Keratinocyte (primary cell): ENCODE results near the gene SLC27A1. TPM values are rescaled to one million over a fixed set of nuclear protein-coding genes. Genes with fewer than 3 reads are reported as not detected.

Source experiments
- DNase-seq: peaks from one replicate; pipeline ENCODE4 v3.0.0-alpha.2; 2011; ENCODE audit warnings: low read depth, missing footprints, low spot score
- FAIRE-seq: peaks from 2 replicates; lab custom pipeline; 2011; peaks lifted over from hg19 to GRCh38; lab: Jason Lieb, UNC
- H2AFZ ChIP-seq: 2 replicates; pipeline ENCODE4 v1.6.0; 2012; ENCODE audit warnings: low read length, control low read depth, inconsistent platforms; ENCODE audit not compliant: control insufficient read depth
- H3K27ac ChIP-seq: 2 replicates; pipeline ENCODE4 v1.5.1; 2011; ENCODE audit warnings: low read length; ENCODE audit not compliant: control insufficient read depth, insufficient read depth
- H3K27me3 ChIP-seq: 3 replicates; pipeline ENCODE4 v1.6.0; 2011; ENCODE audit warnings: low read length; ENCODE audit not compliant: control insufficient read depth, insufficient read depth; ENCODE audit errors: extremely low read depth
- H3K36me3 ChIP-seq, 2 experiments: 2 replicates in 1 of 2; 3 replicates in 1 of 2; pipeline ENCODE4 v1.5.1; 2011; ENCODE audit warnings: low read length in 2 of 2, mild to moderate bottlenecking in 1 of 2; ENCODE audit not compliant: control insufficient read depth in 2 of 2, insufficient read depth in 2 of 2; ENCODE audit errors: extremely low read depth in 1 of 2
- H3K4me1 ChIP-seq: 3 replicates; pipeline ENCODE4 v1.5.1; 2011; ENCODE audit warnings: low read length; ENCODE audit not compliant: control insufficient read depth, insufficient read depth; ENCODE audit errors: extremely low read depth
- H3K4me2 ChIP-seq: 3 replicates; pipeline ENCODE4 v1.6.0; 2011; ENCODE audit warnings: low read depth, low read length; ENCODE audit not compliant: control insufficient read depth, insufficient read depth; ENCODE audit errors: extremely low read depth
- H3K4me3 ChIP-seq, 3 experiments: fragments of 200-600 bp in 1 of 3; sonication (generic) in 1 of 3; 2 replicates in 2 of 3; 3 replicates in 1 of 3; pipeline ENCODE4 v1.5.1; 2011 to 2016; ENCODE audit warnings: low read length in 3 of 3, mild to moderate bottlenecking in 3 of 3, control low read depth in 2 of 3, inconsistent platforms in 1 of 3, low read depth in 1 of 3, mixed read lengths in 1 of 3, mixed run types in 1 of 3, moderate library complexity in 1 of 3; ENCODE audit not compliant: control insufficient read depth in 2 of 3, insufficient read depth in 2 of 3; ENCODE audit errors: extremely low read depth in 1 of 3
- H3K79me2 ChIP-seq: 2 replicates; pipeline ENCODE4 v1.6.0; 2012; ENCODE audit warnings: low read length; ENCODE audit not compliant: control insufficient read depth, insufficient read depth
- H3K9ac ChIP-seq: 3 replicates; pipeline ENCODE4 v1.6.0; 2011; ENCODE audit warnings: low read length; ENCODE audit not compliant: control insufficient read depth, insufficient read depth; ENCODE audit errors: extremely low read depth
- H3K9me1 ChIP-seq: 3 replicates; pipeline ENCODE4 v1.6.0; 2011; ENCODE audit warnings: low read length; ENCODE audit not compliant: control insufficient read depth, insufficient read depth; ENCODE audit errors: extremely low read depth
- H3K9me3 ChIP-seq: 2 replicates; pipeline ENCODE4 v1.5.1; 2012; ENCODE audit warnings: low read depth, low read length; ENCODE audit not compliant: control insufficient read depth
- H4K20me1 ChIP-seq: 3 replicates; pipeline ENCODE4 v1.6.0; 2011; ENCODE audit warnings: low read length; ENCODE audit not compliant: control insufficient read depth, insufficient read depth; ENCODE audit errors: extremely low read depth
- EZH2 ChIP-seq: IDR thresholded peaks from one replicate; pipeline ENCODE4 v1.6.1; 2012; ENCODE audit warnings: inconsistent platforms, mild to moderate bottlenecking, low read length, moderate library complexity
- dilution Hi-C: fragments of 300-500 bp; cut with MboI; formaldehyde crosslinking; loops from one replicate; pipeline ENCODE4 v1.7.0; 2020; ENCODE audit warnings: low sequenced_read_pairs; ENCODE audit not compliant: extremely low pct_ligation_motif_present
- polyA plus RNA-seq, 5 experiments: library from polyadenylated mRNA; depleted of rRNA in 3 of 5; stranded (reverse) in 3 of 5; stranded (forward) in 1 of 5; unstranded in 1 of 5; fragments of >200 nt; gene quantifications; 1 replicate in 1 of 5; 2 replicates in 3 of 5; 3 replicates in 1 of 5; pipeline versions ENCODE4 v1.2.1 to v1.2.3, GENCODE V29; 2011 to 2012; ENCODE audit warnings: missing spikeins in 2 of 5, low read depth in 1 of 5, low replicate concordance in 1 of 5
- TF ChIP-seq, protein P1 (sequence below), 3 experiments: IDR thresholded peaks in 1 of 3; conservative IDR thresholded peaks in 1 of 3; optimal IDR thresholded peaks in 1 of 3; 2 replicates in 2 of 3; 3 replicates in 1 of 3; pipeline versions ENCODE3 to v1.5.1; 2011; ENCODE audit warnings: low read length in 3 of 3, mild to moderate bottlenecking in 3 of 3, moderate library complexity in 2 of 3, control low read depth in 1 of 3, inconsistent platforms in 1 of 3; ENCODE audit not compliant: insufficient read depth in 2 of 3; ENCODE audit errors: extremely low read depth in 1 of 3

SLC27A1 gene
- polyA plus RNA-seq, 1 donor (not counting 4 experiments of a cell fraction or from before 2014, with no cell fraction given) = 8.4 TPM

DNA sequence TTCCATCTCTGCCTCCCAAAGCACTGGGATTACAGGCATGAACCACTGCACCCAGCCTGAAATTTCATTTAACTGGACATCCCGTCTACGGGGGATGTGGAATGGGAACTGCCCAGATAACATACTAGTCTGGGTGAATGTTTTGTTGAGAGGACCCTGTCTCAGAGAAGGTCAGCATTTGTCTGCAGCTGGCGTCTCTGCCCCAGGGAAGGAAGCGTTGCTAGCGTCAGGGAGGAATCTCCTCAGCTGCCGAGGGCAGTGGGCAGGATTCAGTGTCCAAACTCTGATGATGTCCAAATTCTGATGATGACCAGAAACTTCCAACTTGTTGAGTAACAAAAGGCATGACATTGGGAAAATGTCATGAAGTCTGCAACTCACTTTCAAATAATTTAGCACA lies 12.7 kb upstream of the SLC27A1 start:
- dilution Hi-C loops = no loop called here
- DNase-seq (no peak), FAIRE-seq (no peak)
- peaks cover 18% of the 10 kb centered on the region for H3K27me3 ChIP-seq
- H3K9ac ChIP-seq = no peak overlapping the region
- H3K4me1 ChIP-seq = no peaks in the 10 kb centered on the region
- H3K4me3 ChIP-seq = no peak overlapping the region
- H3K9me3 ChIP-seq = no peaks in the 10 kb centered on the region
- no peaks in the 10 kb centered on the region for H3K36me3 ChIP-seq
- H3K27ac ChIP-seq = no peak overlapping the region
- TF ChIP-seq, protein P1, sequence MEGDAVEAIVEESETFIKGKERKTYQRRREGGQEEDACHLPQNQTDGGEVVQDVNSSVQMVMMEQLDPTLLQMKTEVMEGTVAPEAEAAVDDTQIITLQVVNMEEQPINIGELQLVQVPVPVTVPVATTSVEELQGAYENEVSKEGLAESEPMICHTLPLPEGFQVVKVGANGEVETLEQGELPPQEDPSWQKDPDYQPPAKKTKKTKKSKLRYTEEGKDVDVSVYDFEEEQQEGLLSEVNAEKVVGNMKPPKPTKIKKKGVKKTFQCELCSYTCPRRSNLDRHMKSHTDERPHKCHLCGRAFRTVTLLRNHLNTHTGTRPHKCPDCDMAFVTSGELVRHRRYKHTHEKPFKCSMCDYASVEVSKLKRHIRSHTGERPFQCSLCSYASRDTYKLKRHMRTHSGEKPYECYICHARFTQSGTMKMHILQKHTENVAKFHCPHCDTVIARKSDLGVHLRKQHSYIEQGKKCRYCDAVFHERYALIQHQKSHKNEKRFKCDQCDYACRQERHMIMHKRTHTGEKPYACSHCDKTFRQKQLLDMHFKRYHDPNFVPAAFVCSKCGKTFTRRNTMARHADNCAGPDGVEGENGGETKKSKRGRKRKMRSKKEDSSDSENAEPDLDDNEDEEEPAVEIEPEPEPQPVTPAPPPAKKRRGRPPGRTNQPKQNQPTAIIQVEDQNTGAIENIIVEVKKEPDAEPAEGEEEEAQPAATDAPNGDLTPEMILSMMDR (optimal IDR thresholded peaks at IDR 0.05 in 1 of 3, IDR thresholded peaks at IDR 0.05 in 1 of 3, conservative IDR thresholded peaks at IDR 0.05 in 1 of 3; ENCODE audit: extremely low read depth in 1 of 3, insufficient read depth in 2 of 3, low read length in 3 of 3) = no peak
- TF ChIP-seq EZH2 = no peak
- H3K79me2 ChIP-seq = no peaks in the 10 kb centered on the region
- no peak overlapping the region for H3K4me2 ChIP-seq
- no peak overlapping the region for H2AFZ ChIP-seq
- no peaks in the 10 kb centered on the region for H3K9me1 ChIP-seq
- H4K20me1 ChIP-seq = no peaks in the 10 kb centered on the region

DNA sequence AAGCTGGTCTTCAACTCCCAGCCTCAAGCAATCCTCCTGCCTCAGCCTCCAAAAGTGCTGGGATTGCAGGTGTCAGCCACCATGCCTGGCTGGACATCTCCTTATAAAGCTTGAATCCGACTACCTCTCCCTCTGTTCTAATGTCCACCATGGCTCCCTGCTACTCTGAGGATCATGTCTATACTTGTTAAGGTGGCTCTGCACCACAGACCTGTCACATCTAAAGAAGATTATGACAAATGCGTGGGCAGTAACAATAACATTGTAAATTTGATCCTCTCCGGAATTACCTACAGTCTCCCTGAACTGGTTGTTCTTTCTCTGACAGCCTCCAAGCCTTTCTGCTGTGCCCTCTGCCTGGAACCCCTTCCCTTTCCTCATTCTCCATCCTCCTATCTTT lies 11.4 kb upstream of the SLC27A1 start:
- no peaks in the 10 kb centered on the region for H3K9me1 ChIP-seq
- H3K9me3 ChIP-seq = no peaks in the 10 kb centered on the region
- FAIRE-seq (no peak), DNase-seq (no peak)
- no peak overlapping the region for H3K27ac ChIP-seq
- H4K20me1 ChIP-seq = no peaks in the 10 kb centered on the region
- no peaks in the 10 kb centered on the region for H3K4me1 ChIP-seq
- no peak overlapping the region for H3K9ac ChIP-seq
- dilution Hi-C loops = no loop called here
- H3K4me2 ChIP-seq = no peak overlapping the region
- H3K27me3 ChIP-seq = peaks cover 18% of the 10 kb centered on the region
- no peaks in the 10 kb centered on the region for H3K36me3 ChIP-seq
- TF ChIP-seq, protein P1 (optimal IDR thresholded peaks at IDR 0.05 in 1 of 3, IDR thresholded peaks at IDR 0.05 in 1 of 3, conservative IDR thresholded peaks at IDR 0.05 in 1 of 3; ENCODE audit: extremely low read depth in 1 of 3, insufficient read depth in 2 of 3, low read length in 3 of 3) = no peak
- no peak for TF ChIP-seq EZH2
- H3K4me3 ChIP-seq = no peak overlapping the region
- H3K79me2 ChIP-seq = no peaks in the 10 kb centered on the region
- peak overlapping the region; percentile 10 for H2AFZ ChIP-seq
